HCT116 (cell line): Measurements from ENCODE around the gene SRCAP.

Source experiments
- CEBPB ChIP-seq: IDR thresholded peaks from 2 replicates; pipeline ENCODE4 v1.6.1; 2012; ENCODE audit warnings: low read depth
- POLR2AphosphoS5 ChIP-seq: IDR thresholded peaks from 2 replicates; pipeline ENCODE4 v1.6.1; 2011; ENCODE audit warnings: mild to moderate bottlenecking, low read depth, low read length, moderate library complexity
- RAD21 ChIP-seq: IDR thresholded peaks from 2 replicates; pipeline ENCODE4 v1.6.1; 2012; ENCODE audit warnings: low read depth, mild to moderate bottlenecking
- SP1 ChIP-seq: IDR thresholded peaks from 2 replicates; pipeline ENCODE4 v1.6.1; 2012; ENCODE audit warnings: low read depth
- ZFX ChIP-seq: fragments of 450-650 bp; IDR thresholded peaks from 2 replicates; pipeline ENCODE4 v1.6.1; 2017

DNA sequence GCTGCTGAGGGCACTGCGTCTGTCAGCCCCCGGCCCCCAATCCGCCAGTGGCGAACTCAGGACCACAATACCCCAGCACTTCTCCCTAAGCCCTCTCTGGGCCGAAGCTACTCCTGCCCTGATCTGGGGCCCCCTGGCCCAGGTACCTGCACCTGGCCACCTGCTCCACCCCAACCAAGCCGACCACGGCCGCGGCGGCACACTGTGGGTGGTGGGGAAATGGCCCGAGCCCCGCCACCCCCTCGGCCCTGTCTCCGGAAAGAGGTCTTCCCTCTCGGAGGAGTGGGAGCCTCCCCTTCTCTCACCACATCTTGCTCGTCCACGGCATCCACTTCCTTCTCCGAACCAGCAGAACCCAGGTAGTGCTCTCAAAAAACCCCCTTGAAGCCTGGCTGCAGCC lies 44.1 kb upstream of the SRCAP start:
- TF ChIP-seq POLR2AphosphoS5 (no peak), SP1 (no peak), CEBPB (no peak), RAD21 (no peak), ZFX (no peak)
